CD4-positive, CD25-positive, alpha-beta regulatory T cell (primary cell): Measurements from ENCODE around the gene GRIK4. TPM values are rescaled to one million over a fixed set of nuclear protein-coding genes. Genes with fewer than 3 reads are reported as not detected.

Experiments
- ATAC-seq, 2 donors: fragments of 150-1000 bp; cut with Tn5 transposase; one replicate each; pipeline ENCODE4 v1.10.0; 2021; ENCODE audit warnings: low read depth in 2 of 2, moderate number of reproducible peaks in 2 of 2, moderate library complexity in 1 of 2
- DNase-seq, 3 donors: peaks; one replicate each; pipeline versions ENCODE4 v3.0.0 to v3.0.0-alpha.2; 2012 to 2022; ENCODE audit warnings: mixed read lengths in 1 of 3
- H3K27ac ChIP-seq: one replicate; pipeline ENCODE4 v1.7.0; 2013; ENCODE audit warnings: mild to moderate bottlenecking, low read length; ENCODE audit not compliant: insufficient read depth, poor library complexity, severe bottlenecking
- H3K27me3 ChIP-seq: one replicate; pipeline ENCODE4 v1.7.0; 2013; ENCODE audit warnings: low read length; ENCODE audit not compliant: control insufficient read depth, insufficient read depth
- H3K36me3 ChIP-seq: one replicate; pipeline ENCODE4 v1.7.0; 2013; ENCODE audit warnings: mild to moderate bottlenecking, low read length, moderate library complexity; ENCODE audit not compliant: control insufficient read depth, insufficient read depth
- H3K4me1 ChIP-seq: 2 replicates; pipeline ENCODE4 v1.7.0; 2013; ENCODE audit warnings: mild to moderate bottlenecking, low read length; ENCODE audit not compliant: insufficient read depth, control insufficient read depth, poor library complexity, severe bottlenecking
- H3K4me3 ChIP-seq: one replicate; pipeline ENCODE4 v1.7.0; 2013; ENCODE audit warnings: low read depth, mild to moderate bottlenecking, low read length, moderate library complexity
- H3K9me3 ChIP-seq, 2 experiments: 1 replicate in 1 of 2; 2 replicates in 1 of 2; pipeline ENCODE4 v1.7.0; 2013; ENCODE audit warnings: low read length in 2 of 2, mild to moderate bottlenecking in 1 of 2, moderate library complexity in 1 of 2; ENCODE audit not compliant: control insufficient read depth in 2 of 2
- H3K27ac Mint-ChIP-seq, 3 donors: one replicate each; pipeline ENCODE4 v1.8.0; 2020 to 2022; ENCODE audit warnings: mild to moderate bottlenecking in 3 of 3, mixed read lengths in 3 of 3, moderate library complexity in 2 of 3
- H3K27me3 Mint-ChIP-seq: one replicate; pipeline ENCODE4 v1.8.0; 2022; ENCODE audit warnings: mild to moderate bottlenecking, mixed read lengths
- H3K36me3 Mint-ChIP-seq: one replicate; pipeline ENCODE4 v1.8.0; 2020; ENCODE audit warnings: mixed read lengths
- H3K4me1 Mint-ChIP-seq, 4 donors: one replicate each; pipeline ENCODE4 v1.8.0; 2020 to 2022; ENCODE audit warnings: mixed read lengths in 4 of 4, mild to moderate bottlenecking in 1 of 4
- H3K4me3 Mint-ChIP-seq, 4 donors: one replicate each; pipeline ENCODE4 v1.8.0; 2020 to 2022; ENCODE audit warnings: mild to moderate bottlenecking in 4 of 4, mixed read lengths in 4 of 4, moderate library complexity in 3 of 4
- H3K9me3 Mint-ChIP-seq, 7 donors: one replicate each; pipeline ENCODE4 v1.8.0; 2020 to 2022; ENCODE audit warnings: mixed read lengths in 7 of 7, mild to moderate bottlenecking in 3 of 7, moderate library complexity in 2 of 7
- polyA plus RNA-seq, 4 donors: library from polyadenylated mRNA; unstranded; fragments of 300-500 nt; fragmentation: Illumina TruSeq; gene quantifications; one replicate each; pipeline ENCODE4 v1.2.3, GENCODE V29; 2021
- total RNA-seq: library from RNA; stranded (reverse); gene quantifications from one replicate; pipeline ENCODE4 v1.2.3, GENCODE V29; 2022

The GRIK4 gene
- total and polyA plus RNA-seq, 5 donors from 2014 or later: not detected

GRCh38 chr11:120912915-120913314 is 401.4 kb downstream of the GRIK4 start:
- H3K4me3 Mint-ChIP-seq: no peak overlapping the region
- Histone ChIP-seq H3K9me3 (no peaks in the 10 kb centered on the region), H3K27ac (no peak overlapping the region), H3K4me3 (no peak overlapping the region), H3K27me3 (no peaks in the 10 kb centered on the region), H3K36me3 (no peaks in the 10 kb centered on the region), H3K4me1 (no peaks in the 10 kb centered on the region)
- DNase-seq (no peak), ATAC-seq (no peak)
- H3K27me3 Mint-ChIP-seq: peaks cover 18% of the 10 kb centered on the region
- H3K9me3 Mint-ChIP-seq: peaks cover 0 to 2% (median 0%) of the 10 kb centered on the region in 7 donors
- no peaks in the 10 kb centered on the region for H3K4me1 Mint-ChIP-seq
- no peaks in the 10 kb centered on the region for H3K36me3 Mint-ChIP-seq
- peak overlapping the region in 1 of 3 donors; percentile 8 for H3K27ac Mint-ChIP-seq

GRCh38 chr11:120914021-120914420 is 402.5 kb downstream of the GRIK4 start:
- H3K4me1 Mint-ChIP-seq: no peaks in the 10 kb centered on the region
- H3K4me3 Mint-ChIP-seq: no peak overlapping the region
- ATAC-seq (no peak), DNase-seq (no peak)
- Histone ChIP-seq H3K36me3 (no peaks in the 10 kb centered on the region), H3K4me1 (no peaks in the 10 kb centered on the region), H3K27me3 (no peaks in the 10 kb centered on the region), H3K4me3 (no peak overlapping the region), H3K27ac (no peak overlapping the region), H3K9me3 (no peaks in the 10 kb centered on the region)
- H3K9me3 Mint-ChIP-seq: peaks cover 0 to 2% (median 0%) of the 10 kb centered on the region in 7 donors
- no peak overlapping the region for H3K27ac Mint-ChIP-seq
- H3K27me3 Mint-ChIP-seq: peaks cover 18% of the 10 kb centered on the region
- no peaks in the 10 kb centered on the region for H3K36me3 Mint-ChIP-seq

DNA sequence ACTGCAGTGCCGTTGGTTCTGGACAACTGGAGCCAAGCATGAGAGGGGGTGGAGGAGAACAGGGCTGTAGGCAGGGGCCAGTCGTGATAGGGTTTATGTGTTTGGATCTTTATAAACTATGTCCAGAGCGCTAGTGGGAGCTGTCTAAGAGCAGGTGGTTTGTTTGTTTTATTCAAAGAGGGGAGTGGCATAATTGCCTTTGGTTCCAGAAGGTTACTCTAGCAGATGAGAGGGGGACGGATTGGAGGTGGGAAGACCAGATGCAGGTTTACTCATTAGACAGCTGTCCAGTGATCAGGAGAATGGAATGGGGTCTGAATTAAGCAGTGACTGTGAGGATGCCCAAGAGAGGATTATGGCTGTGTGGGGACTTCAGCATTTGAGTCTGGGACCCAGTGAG is 403.1 kb downstream of the GRIK4 start:
- H3K4me3 Mint-ChIP-seq: no peak overlapping the region
- no peaks in the 10 kb centered on the region for H3K36me3 Mint-ChIP-seq
- Histone ChIP-seq H3K9me3 (no peaks in the 10 kb centered on the region), H3K4me3 (no peak overlapping the region), H3K36me3 (no peaks in the 10 kb centered on the region), H3K27me3 (no peaks in the 10 kb centered on the region), H3K4me1 (no peaks in the 10 kb centered on the region), H3K27ac (no peak overlapping the region)
- DNase-seq (no peak), ATAC-seq (no peak)
- H3K27me3 Mint-ChIP-seq: peaks cover 18% of the 10 kb centered on the region
- peaks cover 0 to 2% (median 0%) of the 10 kb centered on the region in 7 donors for H3K9me3 Mint-ChIP-seq
- H3K4me1 Mint-ChIP-seq: no peaks in the 10 kb centered on the region
- H3K27ac Mint-ChIP-seq: no peak overlapping the region

GRCh38 chr11:120917559-120918239 is 406.2 kb downstream of the GRIK4 start:
- no peak for DNase-seq
- Histone ChIP-seq H3K4me1 (no peaks in the 10 kb centered on the region), H3K27ac (no peak overlapping the region), H3K9me3 (no peaks in the 10 kb centered on the region), H3K36me3 (no peaks in the 10 kb centered on the region), H3K27me3 (no peaks in the 10 kb centered on the region), H3K4me3 (no peak overlapping the region)
- H3K4me1 Mint-ChIP-seq: no peaks in the 10 kb centered on the region
- peaks cover 9% of the 10 kb centered on the region for H3K27me3 Mint-ChIP-seq
- H3K36me3 Mint-ChIP-seq: no peaks in the 10 kb centered on the region
- H3K4me3 Mint-ChIP-seq: no peak overlapping the region
- H3K27ac Mint-ChIP-seq: no peak overlapping the region
- H3K9me3 Mint-ChIP-seq: no peaks in the 10 kb centered on the region
- no peak for ATAC-seq

DNA sequence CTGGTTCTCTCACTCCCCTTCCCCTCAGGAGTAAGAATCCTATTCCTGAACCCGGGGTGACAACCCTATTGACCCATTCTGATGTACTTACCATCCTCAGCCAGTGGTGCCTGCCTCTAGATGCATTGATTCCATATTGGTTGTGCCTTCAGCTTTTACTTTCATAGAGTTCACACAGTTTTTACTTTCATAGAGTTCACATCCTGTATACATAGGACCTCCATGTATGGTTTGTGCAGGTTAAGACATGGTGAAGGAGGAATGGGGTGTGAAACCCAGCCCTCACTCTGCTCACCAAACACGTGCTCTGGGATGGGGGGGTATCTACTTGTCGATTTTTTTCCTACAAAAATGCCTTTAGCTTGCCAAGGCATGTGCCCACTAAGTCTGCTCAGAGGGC is 406.7 kb downstream of the GRIK4 start:
- Histone ChIP-seq H3K9me3 (no peaks in the 10 kb centered on the region), H3K36me3 (no peaks in the 10 kb centered on the region), H3K27me3 (no peaks in the 10 kb centered on the region), H3K4me3 (no peak overlapping the region), H3K27ac (no peak overlapping the region), H3K4me1 (no peaks in the 10 kb centered on the region)
- Mint-ChIP-seq H3K4me1 (no peaks in the 10 kb centered on the region), H3K36me3 (no peaks in the 10 kb centered on the region), H3K27me3 (peaks cover 9% of the 10 kb centered on the region), H3K4me3 (no peak overlapping the region), H3K27ac (peak overlapping the region in 1 of 3 donors; percentile 23), H3K9me3 (no peaks in the 10 kb centered on the region)
- no peak for ATAC-seq
- DNase-seq: no peak

DNA sequence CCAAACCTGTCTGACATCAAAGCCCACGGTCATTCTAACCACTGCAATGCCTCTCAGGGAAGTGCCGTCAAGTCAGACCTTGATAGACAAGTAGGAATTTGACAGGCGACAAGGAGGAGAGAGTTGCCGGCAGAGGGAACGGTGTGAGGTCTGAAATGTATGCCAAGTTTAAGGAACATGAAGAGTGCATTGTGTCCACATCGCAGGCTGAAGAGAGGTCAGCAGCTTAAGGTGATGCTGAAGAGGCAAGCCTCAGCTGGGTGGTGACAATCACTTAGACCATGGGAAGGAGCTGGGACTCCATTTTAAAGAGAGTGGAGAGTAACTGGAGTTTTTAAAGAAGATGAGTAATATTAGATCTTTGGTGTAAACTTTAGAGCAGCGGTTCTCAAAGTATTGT is 407.5 kb downstream of the GRIK4 start:
- Histone ChIP-seq H3K27me3 (no peaks in the 10 kb centered on the region), H3K27ac (no peak overlapping the region), H3K36me3 (no peaks in the 10 kb centered on the region), H3K4me1 (no peaks in the 10 kb centered on the region), H3K4me3 (no peak overlapping the region), H3K9me3 (no peaks in the 10 kb centered on the region)
- no peaks in the 10 kb centered on the region for H3K36me3 Mint-ChIP-seq
- no peak overlapping the region for H3K27ac Mint-ChIP-seq
- no peaks in the 10 kb centered on the region for H3K4me1 Mint-ChIP-seq
- H3K27me3 Mint-ChIP-seq: peaks cover 9% of the 10 kb centered on the region
- ATAC-seq: no peak
- no peak for DNase-seq
- no peaks in the 10 kb centered on the region for H3K9me3 Mint-ChIP-seq
- H3K4me3 Mint-ChIP-seq: no peak overlapping the region

DNA sequence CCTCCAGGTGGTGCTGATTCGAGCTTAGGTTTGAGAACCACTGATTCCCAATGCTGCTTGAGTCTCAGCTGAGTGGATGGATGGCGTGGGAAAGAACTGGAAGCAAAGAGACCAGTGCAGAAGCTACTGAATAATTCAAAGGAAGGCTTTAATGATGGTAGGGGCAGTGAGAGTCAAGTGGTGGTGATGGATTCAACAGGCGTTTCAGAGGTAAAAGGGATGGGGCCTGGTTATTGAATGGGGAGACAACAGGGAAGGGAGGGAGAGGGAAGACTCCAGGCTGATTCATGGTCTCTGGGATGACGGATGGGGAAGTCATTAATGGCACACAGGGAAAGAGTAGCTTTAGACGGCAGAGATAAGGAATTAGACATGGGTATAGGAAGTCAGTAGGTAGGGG is 408.0 kb downstream of the GRIK4 start:
- Mint-ChIP-seq H3K27ac (no peak overlapping the region), H3K4me1 (no peaks in the 10 kb centered on the region), H3K36me3 (no peaks in the 10 kb centered on the region), H3K4me3 (no peak overlapping the region), H3K27me3 (peaks cover 4% of the 10 kb centered on the region), H3K9me3 (no peaks in the 10 kb centered on the region)
- H3K27ac ChIP-seq: no peak overlapping the region
- no peak for DNase-seq
- H3K4me1 ChIP-seq: no peaks in the 10 kb centered on the region
- ATAC-seq: no peak
- H3K36me3 ChIP-seq: no peaks in the 10 kb centered on the region
- H3K4me3 ChIP-seq: no peak overlapping the region
- no peaks in the 10 kb centered on the region for H3K9me3 ChIP-seq
- no peaks in the 10 kb centered on the region for H3K27me3 ChIP-seq

DNA sequence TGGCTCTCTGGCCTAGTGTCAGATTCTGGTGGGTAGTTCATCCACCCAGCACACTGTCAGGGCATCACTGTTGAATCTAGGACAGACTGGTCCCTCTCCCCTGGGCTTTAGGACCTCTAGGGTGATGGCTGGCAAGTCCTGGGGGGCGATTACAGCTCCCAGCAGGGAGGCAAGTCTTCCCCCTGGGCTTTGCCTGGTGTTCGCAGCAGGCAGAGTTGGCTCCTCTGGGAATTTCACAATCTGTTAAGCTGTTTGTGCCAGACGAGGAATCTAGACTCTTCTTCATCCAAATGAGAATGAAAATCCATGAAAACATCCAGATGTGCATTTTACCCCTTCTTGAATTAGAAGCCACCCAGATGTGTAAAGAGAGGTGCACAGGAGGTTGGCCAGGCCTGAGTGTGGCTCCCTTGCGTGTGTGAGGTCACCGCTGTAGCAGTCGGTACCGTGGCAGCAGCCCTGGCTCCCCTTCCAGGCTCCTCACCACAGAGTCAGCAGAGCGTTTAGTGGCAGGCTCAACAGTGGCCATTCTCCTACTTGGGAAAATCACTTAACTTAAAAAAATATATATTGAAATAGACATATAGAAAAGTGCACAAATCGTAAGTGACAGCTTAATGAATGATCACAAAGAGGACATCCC is 412.4 kb downstream of the GRIK4 start:
- H3K27me3 ChIP-seq: no peaks in the 10 kb centered on the region
- H3K9me3 ChIP-seq: no peaks in the 10 kb centered on the region
- ATAC-seq: no peak
- no peak overlapping the region for H3K4me3 Mint-ChIP-seq
- H3K4me3 ChIP-seq: no peak overlapping the region
- no peaks in the 10 kb centered on the region for H3K4me1 Mint-ChIP-seq
- no peaks in the 10 kb centered on the region for H3K27me3 Mint-ChIP-seq
- H3K4me1 ChIP-seq: no peaks in the 10 kb centered on the region
- no peaks in the 10 kb centered on the region for H3K36me3 ChIP-seq
- DNase-seq: no peak
- H3K27ac Mint-ChIP-seq: no peak overlapping the region
- no peak overlapping the region for H3K27ac ChIP-seq
- no peaks in the 10 kb centered on the region for H3K9me3 Mint-ChIP-seq
- no peaks in the 10 kb centered on the region for H3K36me3 Mint-ChIP-seq
